HG03469 (cell line): ENCODE results near the gene MOGAT3.

Source experiments
- ATAC-seq: cut with Tn5 transposase; IDR thresholded peaks from one replicate; pipeline ENCODE4 v1.9.1; 2021; ENCODE audit warnings: mild to moderate bottlenecking, moderate library complexity, moderate number of reproducible peaks; ENCODE audit not compliant: unreplicated experiment

The MOGAT3 gene

GRCh38 chr7:101234636-101235035 lies 33.8 kb upstream of the MOGAT3 start:
- ATAC-seq = no peak

GRCh38 chr7:101233907-101234547 lies 33.2 kb upstream of the MOGAT3 start:
- ATAC-seq = no peak

- no peak for ATAC-seq
These were observed 31.5 kb upstream of the MOGAT3 start for GRCh38 chr7:101232141-101232850.

- no peak for ATAC-seq
These were observed 30.8 kb upstream of the MOGAT3 start for GRCh38 chr7:101231644-101232043.

- ATAC-seq = no peak
These were observed 25.9 kb upstream of the MOGAT3 start for GRCh38 chr7:101226721-101227120.

- ATAC-seq = no peak
These were observed 24.8 kb upstream of the MOGAT3 start for GRCh38 chr7:101225650-101226049.

GRCh38 chr7:101223528-101223927 lies 22.7 kb upstream of the MOGAT3 start:
- no peak for ATAC-seq

- ATAC-seq = no peak
These were observed 21.5 kb upstream of the MOGAT3 start for GRCh38 chr7:101222275-101222830.

GRCh38 chr7:101220295-101220694 lies 19.5 kb upstream of the MOGAT3 start:
- no peak for ATAC-seq

GRCh38 chr7:101218236-101219125 lies 17.6 kb upstream of the MOGAT3 start:
- no peak for ATAC-seq

GRCh38 chr7:101217388-101218235 lies 16.8 kb upstream of the MOGAT3 start, which contains the start of the genes PLOD3 and ZNHIT1:
PLOD3 (minus strand) TSS chr7:101217581; CDS start chr7:101217274, 307 bp downstream.
ZNHIT1 (plus strand) TSS chr7:101218165; CDS start chr7:101218196, 31 bp downstream.
- ATAC-seq = peak; percentile 37

- no peak for ATAC-seq
These were observed 16.1 kb upstream of the MOGAT3 start for GRCh38 chr7:101216860-101217387.

GRCh38 chr7:101216001-101216859 lies 15.4 kb upstream of the MOGAT3 start:
- ATAC-seq = no peak

GRCh38 chr7:101212014-101212413 lies 11.2 kb upstream of the MOGAT3 start:
- ATAC-seq = no peak

GRCh38 chr7:101211501-101211900 lies 10.7 kb upstream of the MOGAT3 start:
- ATAC-seq = no peak

GRCh38 chr7:101210143-101210542 lies 9.3 kb upstream of the MOGAT3 start:
- no peak for ATAC-seq

GRCh38 chr7:101208794-101209193 lies 8.0 kb upstream of the MOGAT3 start:
- no peak for ATAC-seq

GRCh38 chr7:101207459-101207858 lies 6.6 kb upstream of the MOGAT3 start:
- no peak for ATAC-seq

- no peak for ATAC-seq
These were observed 5.8 kb upstream of the MOGAT3 start for GRCh38 chr7:101206665-101207042.
